Measurements from ENCODE around the gene PPFIA4.

DNA sequence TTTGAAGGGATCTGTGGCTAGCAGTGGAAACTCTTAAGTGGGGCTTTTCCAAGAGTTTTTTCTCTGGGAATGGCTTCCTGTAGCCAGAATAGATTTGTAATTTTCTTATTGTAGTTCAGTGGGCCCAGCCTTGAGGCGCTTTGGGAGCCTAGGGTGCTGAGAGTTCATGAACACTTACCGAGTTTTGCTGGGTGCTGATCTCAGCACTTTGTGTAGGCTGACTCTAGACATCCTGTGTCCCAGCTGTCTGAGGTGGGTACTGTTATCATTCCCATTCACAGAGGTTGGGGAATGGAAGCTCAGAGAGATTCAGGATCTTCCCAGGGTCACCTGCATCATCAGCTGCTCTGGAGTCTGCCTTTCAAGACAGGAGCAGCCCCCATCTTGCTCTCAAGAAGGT, 7.0 kb downstream of the PPFIA4 start:
- TF ChIP-seq, protein P1, sequence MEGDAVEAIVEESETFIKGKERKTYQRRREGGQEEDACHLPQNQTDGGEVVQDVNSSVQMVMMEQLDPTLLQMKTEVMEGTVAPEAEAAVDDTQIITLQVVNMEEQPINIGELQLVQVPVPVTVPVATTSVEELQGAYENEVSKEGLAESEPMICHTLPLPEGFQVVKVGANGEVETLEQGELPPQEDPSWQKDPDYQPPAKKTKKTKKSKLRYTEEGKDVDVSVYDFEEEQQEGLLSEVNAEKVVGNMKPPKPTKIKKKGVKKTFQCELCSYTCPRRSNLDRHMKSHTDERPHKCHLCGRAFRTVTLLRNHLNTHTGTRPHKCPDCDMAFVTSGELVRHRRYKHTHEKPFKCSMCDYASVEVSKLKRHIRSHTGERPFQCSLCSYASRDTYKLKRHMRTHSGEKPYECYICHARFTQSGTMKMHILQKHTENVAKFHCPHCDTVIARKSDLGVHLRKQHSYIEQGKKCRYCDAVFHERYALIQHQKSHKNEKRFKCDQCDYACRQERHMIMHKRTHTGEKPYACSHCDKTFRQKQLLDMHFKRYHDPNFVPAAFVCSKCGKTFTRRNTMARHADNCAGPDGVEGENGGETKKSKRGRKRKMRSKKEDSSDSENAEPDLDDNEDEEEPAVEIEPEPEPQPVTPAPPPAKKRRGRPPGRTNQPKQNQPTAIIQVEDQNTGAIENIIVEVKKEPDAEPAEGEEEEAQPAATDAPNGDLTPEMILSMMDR (IDR thresholded peaks at IDR 0.05): no peak
- no peak for TF ChIP-seq ZFX (IDR thresholded peaks at IDR 0.05; ENCODE audit: borderline replicate concordance)

Data from 22Rv1 (cell line).